ENCODE data around the gene PCDHGA11. TPM values are rescaled to one million over a fixed set of nuclear protein-coding genes. Genes with fewer than 3 reads are reported as not detected.
"Not testable (repeated sequence)": the region's sequence is repeated elsewhere in the genome, so short reads cannot be mapped to it uniquely, and the experiment has no call there.

PCDHGA11 gene
- polyA plus RNA-seq, 4 donors, result 0.81 to 1.0 TPM; not detected in 2

- not testable (repeated sequence) for H3K4me3 ChIP-seq (ENCODE audit: low read depth in 1 of 3, low read length in 3 of 3); FAIRE-seq; H3K4me1 ChIP-seq (ENCODE audit: control insufficient read depth in 3 of 3, insufficient read depth in 2 of 3, low read depth in 1 of 3, low read length in 2 of 3); H3K27ac ChIP-seq (ENCODE audit: low read depth in 1 of 3, low read length in 2 of 3); H3K36me3 ChIP-seq (ENCODE audit: control insufficient read depth in 3 of 3, insufficient read depth in 2 of 3, low read depth in 1 of 3, low read length in 3 of 3); DNase-seq
- peaks cover 0 to 33% (median 27%) of the 10 kb centered on the region in 3 donors for H3K27me3 ChIP-seq (ENCODE audit: control insufficient read depth in 3 of 3, insufficient read depth in 3 of 3, low read length in 3 of 3)
- WGBS, 3 donors, result 45 to 56% (median 47%) methylated on average over 33 to 46 of the region's 53 CpGs
- peaks cover 5 to 51% of the 10 kb centered on the region in 2 donors for H3K9me3 ChIP-seq (ENCODE audit: control insufficient read depth in 2 of 2, insufficient read depth in 1 of 2, low read depth in 1 of 2, low read length in 1 of 2)
Measured at GRCh38 chr5:141394401-141395187, 26.3 kb upstream of the PCDHGA11 start.

GRCh38 chr5:141397756-141398551, 22.9 kb upstream of the PCDHGA11 start, which contains the start of gene PCDHGB5:
TSS of gene PCDHGB5 (plus strand) at chr5:141397947. CDS start at chr5:141398128, 181 bp downstream.
- H3K9me3 ChIP-seq (ENCODE audit: control insufficient read depth in 2 of 2, insufficient read depth in 1 of 2, low read depth in 1 of 2, low read length in 1 of 2), result peaks cover 0 to 51% of the 10 kb centered on the region in 2 donors
- peak; percentile 35 to 37 for DNase-seq
- H3K4me3 ChIP-seq (ENCODE audit: low read depth in 1 of 3, low read length in 3 of 3), result peak within 1 kb of the TSS in 2 of 3 donors; percentile 22 to 26
- not testable (repeated sequence) for H3K27ac ChIP-seq (ENCODE audit: low read depth in 1 of 3, low read length in 2 of 3); H3K36me3 ChIP-seq (ENCODE audit: control insufficient read depth in 3 of 3, insufficient read depth in 2 of 3, low read depth in 1 of 3, low read length in 3 of 3); FAIRE-seq; H3K4me1 ChIP-seq (ENCODE audit: control insufficient read depth in 3 of 3, insufficient read depth in 2 of 3, low read depth in 1 of 3, low read length in 2 of 3)
- peaks cover 0 to 35% (median 23%) of the 10 kb centered on the region in 3 donors for H3K27me3 ChIP-seq (ENCODE audit: control insufficient read depth in 3 of 3, insufficient read depth in 3 of 3, low read length in 3 of 3)
- WGBS, 3 donors, result 7 to 19% (median 17%) methylated on average over 23 to 25 of the region's 43 CpGs

GRCh38 chr5:141398608-141399007, 22.2 kb upstream of the PCDHGA11 start:
- Histone ChIP-seq H3K4me3 (ENCODE audit: low read depth in 1 of 3, low read length in 3 of 3) (no peak overlapping the region), H3K27ac (ENCODE audit: low read depth in 1 of 3, low read length in 2 of 3) (no peak overlapping the region), H3K4me1 (ENCODE audit: control insufficient read depth in 3 of 3, insufficient read depth in 2 of 3, low read depth in 1 of 3, low read length in 2 of 3) (no peaks in the 10 kb centered on the region), H3K36me3 (ENCODE audit: control insufficient read depth in 3 of 3, insufficient read depth in 2 of 3, low read depth in 1 of 3, low read length in 3 of 3) (no peaks in the 10 kb centered on the region), H3K9me3 (ENCODE audit: control insufficient read depth in 2 of 2, insufficient read depth in 1 of 2, low read depth in 1 of 2, low read length in 1 of 2) (peaks cover 0 to 51% of the 10 kb centered on the region in 2 donors), H3K27me3 (ENCODE audit: control insufficient read depth in 3 of 3, insufficient read depth in 3 of 3, low read length in 3 of 3) (peaks cover 0 to 38% (median 25%) of the 10 kb centered on the region in 3 donors)
- no peak for FAIRE-seq
- 30 to 39% (median 31%) methylated on average over 15 of the region's 15 CpGs for WGBS, 3 donors
- DNase-seq, result no peak

- no peaks in the 10 kb centered on the region for H3K4me1 ChIP-seq (ENCODE audit: control insufficient read depth in 3 of 3, insufficient read depth in 2 of 3, low read depth in 1 of 3, low read length in 2 of 3)
- H3K4me3 ChIP-seq (ENCODE audit: low read depth in 1 of 3, low read length in 3 of 3), result no peak overlapping the region
- FAIRE-seq (no peak), DNase-seq (no peak)
- peaks cover 0 to 53% of the 10 kb centered on the region in 2 donors for H3K9me3 ChIP-seq (ENCODE audit: control insufficient read depth in 2 of 2, insufficient read depth in 1 of 2, low read depth in 1 of 2, low read length in 1 of 2)
- H3K27me3 ChIP-seq (ENCODE audit: control insufficient read depth in 3 of 3, insufficient read depth in 3 of 3, low read length in 3 of 3), result peaks cover 0 to 43% (median 25%) of the 10 kb centered on the region in 3 donors
- H3K27ac ChIP-seq (ENCODE audit: low read depth in 1 of 3, low read length in 2 of 3), result no peak overlapping the region
- H3K36me3 ChIP-seq (ENCODE audit: control insufficient read depth in 3 of 3, insufficient read depth in 2 of 3, low read depth in 1 of 3, low read length in 3 of 3), result no peaks in the 10 kb centered on the region
- WGBS, 3 donors, result 30 to 58% (median 54%) methylated on average over 59 to 61 of the region's 61 CpGs
Measured at GRCh38 chr5:141399555-141400258, 21.1 kb upstream of the PCDHGA11 start.

GRCh38 chr5:141402553-141403243, 18.2 kb upstream of the PCDHGA11 start, which contains the start of gene PCDHGA9:
TSS of gene PCDHGA9 (plus strand) at chr5:141402778. CDS start at chr5:141402953, 175 bp downstream.
- FAIRE-seq (no peak), DNase-seq (peak; percentile 21 to 39)
- Histone ChIP-seq H3K4me3 (ENCODE audit: low read depth in 1 of 3, low read length in 3 of 3) (no peak within 1 kb of the TSS), H3K36me3 (ENCODE audit: control insufficient read depth in 3 of 3, insufficient read depth in 2 of 3, low read depth in 1 of 3, low read length in 3 of 3) (no peaks in the 10 kb centered on the region), H3K27ac (ENCODE audit: low read depth in 1 of 3, low read length in 2 of 3) (no peak within 1 kb of the TSS), H3K27me3 (ENCODE audit: control insufficient read depth in 3 of 3, insufficient read depth in 3 of 3, low read length in 3 of 3) (peaks cover 0 to 51% (median 29%) of the 10 kb centered on the region in 3 donors), H3K9me3 (ENCODE audit: control insufficient read depth in 2 of 2, insufficient read depth in 1 of 2, low read depth in 1 of 2, low read length in 1 of 2) (peaks cover 0 to 60% of the 10 kb centered on the region in 2 donors), H3K4me1 (ENCODE audit: control insufficient read depth in 3 of 3, insufficient read depth in 2 of 3, low read depth in 1 of 3, low read length in 2 of 3) (no peaks in the 10 kb centered on the region)
- WGBS, 3 donors, result 15 to 29% (median 29%) methylated on average over 27 of the region's 27 CpGs

- FAIRE-seq (no peak), DNase-seq (no peak)
- Histone ChIP-seq H3K27ac (ENCODE audit: low read depth in 1 of 3, low read length in 2 of 3) (no peak overlapping the region), H3K27me3 (ENCODE audit: control insufficient read depth in 3 of 3, insufficient read depth in 3 of 3, low read length in 3 of 3) (peaks cover 0 to 58% (median 34%) of the 10 kb centered on the region in 3 donors), H3K9me3 (ENCODE audit: control insufficient read depth in 2 of 2, insufficient read depth in 1 of 2, low read depth in 1 of 2, low read length in 1 of 2) (peaks cover 0 to 64% of the 10 kb centered on the region in 2 donors), H3K4me1 (ENCODE audit: control insufficient read depth in 3 of 3, insufficient read depth in 2 of 3, low read depth in 1 of 3, low read length in 2 of 3) (no peaks in the 10 kb centered on the region), H3K4me3 (ENCODE audit: low read depth in 1 of 3, low read length in 3 of 3) (no peak overlapping the region), H3K36me3 (ENCODE audit: control insufficient read depth in 3 of 3, insufficient read depth in 2 of 3, low read depth in 1 of 3, low read length in 3 of 3) (no peaks in the 10 kb centered on the region)
- WGBS, 3 donors, result 31 to 45% (median 41%) methylated on average over 22 of the region's 22 CpGs
Measured at GRCh38 chr5:141403387-141403786, 17.5 kb upstream of the PCDHGA11 start.

GRCh38 chr5:141407790-141408505, 12.9 kb upstream of the PCDHGA11 start, which contains the start of gene PCDHGB6:
TSS of gene PCDHGB6 (plus strand) at chr5:141408021. CDS start at chr5:141408203, 182 bp downstream.
- not testable (repeated sequence) for H3K4me1 ChIP-seq (ENCODE audit: control insufficient read depth in 3 of 3, insufficient read depth in 2 of 3, low read depth in 1 of 3, low read length in 2 of 3); FAIRE-seq; H3K36me3 ChIP-seq (ENCODE audit: control insufficient read depth in 3 of 3, insufficient read depth in 2 of 3, low read depth in 1 of 3, low read length in 3 of 3); H3K27ac ChIP-seq (ENCODE audit: low read depth in 1 of 3, low read length in 2 of 3)
- peaks cover 3 to 73% of the 10 kb centered on the region in 2 donors for H3K9me3 ChIP-seq (ENCODE audit: control insufficient read depth in 2 of 2, insufficient read depth in 1 of 2, low read depth in 1 of 2, low read length in 1 of 2)
- H3K27me3 ChIP-seq (ENCODE audit: control insufficient read depth in 3 of 3, insufficient read depth in 3 of 3, low read length in 3 of 3), result peaks cover 0 to 62% (median 34%) of the 10 kb centered on the region in 3 donors
- peak; percentile 16 to 58 for DNase-seq
- 11 to 29% (median 25%) methylated on average over 44 to 51 of the region's 51 CpGs for WGBS, 3 donors
- peak within 1 kb of the TSS in 2 of 3 donors; percentile 1 to 26 for H3K4me3 ChIP-seq (ENCODE audit: low read depth in 1 of 3, low read length in 3 of 3)
